HCT116 (cell line): ENCODE measurements around the gene UQCC2. TPM values are rescaled to one million over a fixed set of nuclear protein-coding genes. Genes with fewer than 3 reads are reported as not detected.

Experiments used
- ATAC-seq: fragments of 200-7000 bp; cut with Tn5 transposase; 2 replicates; pipeline ENCODE4 v1.9.1; 2020; ENCODE audit warnings: mild to moderate bottlenecking, moderate library complexity
- BruUV-seq: library from RNA; stranded (reverse); fragments of 400-500 nt; replicated peaks from 2 replicates; lab custom pipeline; 2021; lab: Mats Ljungman, UMichigan
- CTCF ChIA-PET: fragments of 300-600 bp; sonication (Branson Sonifier 250); formaldehyde crosslinking; loops from one replicate; lab custom pipeline; 2021; ENCODE audit warnings: antibody characterized with exemption; lab: Charles Lee
- POLR2A ChIA-PET: fragments of 300-600, 350-600 bp; sonication (Branson Sonifier 250); formaldehyde crosslinking; loops from one replicate; lab custom pipeline; 2021; ENCODE audit warnings: antibody characterized with exemption; lab: Charles Lee
- RAD21 ChIA-PET, 2 experiments: fragments of 300-600 bp; sonication (Branson Sonifier 250); formaldehyde crosslinking; loops; one replicate each; lab custom pipeline; 2023; ENCODE audit warnings: low total read pairs in 2 of 2; ENCODE audit not compliant: uncharacterized antibody in 2 of 2, unreplicated experiment in 2 of 2, low non-redundant PET in 1 of 2; lab: Charles Lee
- DNase-seq: peaks from one replicate; pipeline ENCODE4 v3.0.0-alpha.2; 2010; ENCODE audit warnings: low read depth, low spot score
- H2AFZ ChIP-seq: fragments of 200-600 bp; shearing (Covaris generic), sonication (generic); 2 replicates; pipeline ENCODE4 v1.6.1; 2017; ENCODE audit warnings: low read depth, mixed run types, mixed read lengths, antibody characterized with exemption, low read length; ENCODE audit not compliant: poor library complexity, severe bottlenecking
- H3K27ac ChIP-seq: 2 replicates; pipeline ENCODE4 v1.5.1; 2012; ENCODE audit warnings: low read depth, low read length
- H3K27me3 ChIP-seq: fragments of 200-600 bp; sonication (generic); 2 replicates; pipeline ENCODE4 v1.6.1; 2016; ENCODE audit warnings: mixed run types, low read length, mixed read lengths; ENCODE audit not compliant: insufficient read depth
- H3K36me3 ChIP-seq, 2 experiments: fragments of 200-500 bp in 1 of 2; fragments of 200-600 bp in 1 of 2; sonication (Bioruptor generic) in 1 of 2; sonication (generic) in 1 of 2; 2 replicates each; pipeline versions ENCODE4 v1.5.1 to v1.6.1; 2014 to 2016; ENCODE audit warnings: low read length in 2 of 2, inconsistent platforms in 1 of 2, mixed read lengths in 1 of 2, mixed run types in 1 of 2; ENCODE audit not compliant: insufficient read depth in 2 of 2, control insufficient read depth in 1 of 2
- H3K4me1 ChIP-seq, 2 experiments: fragments of 200-600 bp in 1 of 2; sonication (generic) in 1 of 2; 2 replicates each; pipeline versions ENCODE4 v1.5.1 to v1.6.1; 2012 to 2017; ENCODE audit warnings: low read length in 2 of 2, inconsistent platforms in 1 of 2, mild to moderate bottlenecking in 1 of 2, mixed read lengths in 1 of 2, mixed run types in 1 of 2, moderate library complexity in 1 of 2; ENCODE audit not compliant: insufficient read depth in 2 of 2, control insufficient read depth in 1 of 2
- H3K4me2 ChIP-seq: fragments of 200-600 bp; sonication (generic); 2 replicates; pipeline ENCODE4 v1.6.1; 2017; ENCODE audit warnings: mixed run types, low read length, mixed read lengths
- H3K4me3 ChIP-seq, 2 experiments: fragments of 200-600 bp in 1 of 2; sonication (generic) in 1 of 2; replicated peaks in 1 of 2; 2 replicates each; pipeline ENCODE4 v1.5.1; 2011 to 2016; ENCODE audit warnings: low read length in 2 of 2, control low read depth in 1 of 2, low read depth in 1 of 2, mild to moderate bottlenecking in 1 of 2, mixed read lengths in 1 of 2, mixed run types in 1 of 2
- H3K79me2 ChIP-seq: fragments of 200-600 bp; sonication (generic); 2 replicates; pipeline ENCODE4 v1.6.1; 2017; ENCODE audit warnings: mild to moderate bottlenecking, mixed run types, low read length, moderate library complexity, mixed read lengths; ENCODE audit not compliant: insufficient read depth
- H3K9ac ChIP-seq: fragments of 200-600 bp; sonication (generic); 2 replicates; pipeline ENCODE4 v1.6.1; 2016; ENCODE audit warnings: low read length, mixed read lengths
- H3K9me2 ChIP-seq: fragments of 200-600 bp; sonication (generic), shearing (Covaris generic); 2 replicates; pipeline ENCODE4 v1.6.1; 2017; ENCODE audit warnings: mixed run types, mild to moderate bottlenecking, moderate library complexity; ENCODE audit not compliant: insufficient read depth
- H3K9me3 ChIP-seq, 2 experiments: fragments of 200-500 bp in 1 of 2; fragments of 200-600 bp in 1 of 2; sonication (Bioruptor generic) in 1 of 2; sonication (generic) in 1 of 2; 2 replicates each; pipeline ENCODE4 v1.6.1; 2014 to 2017; ENCODE audit warnings: low read length in 2 of 2, mixed read lengths in 2 of 2, inconsistent platforms in 1 of 2, low read depth in 1 of 2, mild to moderate bottlenecking in 1 of 2, mixed run types in 1 of 2, moderate library complexity in 1 of 2; ENCODE audit not compliant: control insufficient read depth in 1 of 2, insufficient read depth in 1 of 2
- H4K20me1 ChIP-seq: fragments of 200-600 bp; sonication (generic), shearing (Covaris generic); 2 replicates; pipeline ENCODE4 v1.6.1; 2017; ENCODE audit warnings: mixed run types, mild to moderate bottlenecking, moderate library complexity; ENCODE audit not compliant: insufficient read depth
- CBX3 ChIP-seq: IDR thresholded peaks from 2 replicates; pipeline ENCODE4 v1.6.1; 2012; ENCODE audit warnings: low read depth
- CEBPB ChIP-seq: IDR thresholded peaks from 2 replicates; pipeline ENCODE4 v1.6.1; 2012; ENCODE audit warnings: low read depth
- EGR1 ChIP-seq: IDR thresholded peaks from 2 replicates; pipeline ENCODE4 v1.6.1; 2012; ENCODE audit warnings: low read depth
- ELF1 ChIP-seq: IDR thresholded peaks from 2 replicates; pipeline ENCODE4 v1.6.1; 2012; ENCODE audit warnings: low read depth, borderline replicate concordance
- EZH2 ChIP-seq: fragments of 200-600 bp; sonication (generic); IDR thresholded peaks from 2 replicates; pipeline ENCODE4 v1.6.1; 2017; ENCODE audit warnings: antibody characterized with exemption, mixed run types
- EZH2phosphoT487 ChIP-seq: fragments of 200-600 bp; IDR thresholded peaks from 2 replicates; pipeline ENCODE4 v1.6.1; 2018; ENCODE audit warnings: antibody characterized with exemption, borderline replicate concordance
- JUND ChIP-seq: IDR thresholded peaks from 2 replicates; pipeline ENCODE4 v1.6.1; 2012
- MAX ChIP-seq: IDR thresholded peaks from 2 replicates; pipeline ENCODE4 v1.6.1; 2012
- SIN3A ChIP-seq: IDR thresholded peaks from 2 replicates; pipeline ENCODE4 v1.6.1; 2012; ENCODE audit warnings: low read depth
- TCF7L2 ChIP-seq: IDR thresholded peaks from 2 replicates; pipeline ENCODE4 v1.7.0; 2011; ENCODE audit warnings: borderline replicate concordance, inconsistent platforms; ENCODE audit not compliant: insufficient read depth, insufficient read length; ENCODE audit errors: extremely low read depth
- ZFX ChIP-seq: fragments of 450-650 bp; IDR thresholded peaks from 2 replicates; pipeline ENCODE4 v1.6.1; 2017
- ZNF274 ChIP-seq: fragments of 200-500 bp; sonication (Bioruptor generic); IDR thresholded peaks from 2 replicates; pipeline ENCODE4 v1.6.1; 2014; ENCODE audit warnings: mild to moderate bottlenecking, low read depth, low read length, inconsistent platforms
- intact Hi-C: fragments of 100-400 bp; cut with micrococcal nuclease; formaldehyde crosslinking; loops from 2 replicates; pipeline ENCODE4 v1.10.0; 2022
- total RNA-seq: library from RNA; stranded (reverse); gene quantifications from one replicate; pipeline ENCODE4 v1.2.1, GENCODE V29; 2021; ENCODE audit not compliant: unreplicated experiment
- TF ChIP-seq, protein P1 (sequence below): IDR thresholded peaks from 2 replicates; pipeline ENCODE4 v1.6.1; 2012
- TF ChIP-seq, protein P2 (sequence below): IDR thresholded peaks from 2 replicates; pipeline ENCODE4 v1.6.1; 2011; ENCODE audit warnings: mild to moderate bottlenecking, low read length, moderate library complexity; ENCODE audit not compliant: insufficient replicate concordance; ENCODE audit errors: extremely low read depth
- TF ChIP-seq, protein P3 (sequence below), 3 experiments: fragments of 200-600 bp in 1 of 3; sonication (generic) in 1 of 3; IDR thresholded peaks in 2 of 3; conservative IDR thresholded peaks in 1 of 3; 2 replicates each; pipeline ENCODE4 v1.5.1; 2012 to 2017; ENCODE audit warnings: low read depth in 2 of 3, low read length in 2 of 3, antibody characterized with exemption in 1 of 3, borderline replicate concordance in 1 of 3, control low read depth in 1 of 3, mild to moderate bottlenecking in 1 of 3, mixed read lengths in 1 of 3, mixed run types in 1 of 3, moderate library complexity in 1 of 3; ENCODE audit not compliant: insufficient read depth in 1 of 3

Gene UQCC2
- total RNA-seq, 1 experiment from 2014 or later, result 95.1 TPM

DNA sequence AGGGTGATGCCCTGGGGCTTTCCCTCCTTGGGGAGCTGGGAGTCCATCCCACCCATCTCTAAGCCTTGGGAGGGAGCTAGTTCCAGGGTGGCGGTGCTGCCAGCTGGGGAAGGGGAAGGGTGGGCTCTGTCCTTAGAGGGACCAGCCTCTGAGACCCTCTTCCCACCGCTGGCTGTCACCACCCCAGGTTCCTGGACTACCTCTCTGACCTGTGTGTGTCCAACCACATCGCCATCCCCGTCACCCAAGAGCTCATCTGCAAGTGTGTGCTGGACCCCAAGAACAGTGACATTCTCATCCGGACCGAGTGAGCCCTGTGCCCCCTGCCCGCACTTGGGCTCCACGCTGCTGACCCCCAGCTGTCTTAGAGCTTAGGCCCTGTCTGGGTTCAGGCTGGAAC is 43.2 kb downstream of the UQCC2 start:
- peaks cover 3 to 12% of the 10 kb centered on the region in 2 experiments; a peak in 1 of 4 replicates for H3K4me1 ChIP-seq
- ATAC-seq (no peak), DNase-seq (no peak)
- ChIA-PET RAD21 (no interaction called here), CTCF (no interaction called here), POLR2A (no interaction called here)
- H3K36me3 ChIP-seq, result peaks cover 35 to 51% of the 10 kb centered on the region in 2 experiments; a peak in 3 of 4 replicates
- H3K79me2 ChIP-seq, result no peaks in the 10 kb centered on the region
- H3K4me3 ChIP-seq, result no peak overlapping the region
- H3K27me3 ChIP-seq, result no peaks in the 10 kb centered on the region
- H3K9me2 ChIP-seq, result no peaks in the 10 kb centered on the region
- no peak overlapping the region for H3K9ac ChIP-seq
- H3K4me2 ChIP-seq, result peak overlapping the region; percentile 7; the same call in 1 of the 2 replicates
- intact Hi-C loops, result no loop called here
- TF ChIP-seq CBX3 (no peak), ELF1 (no peak), SIN3A (no peak), CEBPB (no peak), EGR1 (no peak), EZH2 (no peak), EZH2phosphoT487 (no peak), MAX (no peak), JUND (no peak), TCF7L2 (no peak), ZFX (no peak), ZNF274 (no peak)
- TF ChIP-seq, protein P1, sequence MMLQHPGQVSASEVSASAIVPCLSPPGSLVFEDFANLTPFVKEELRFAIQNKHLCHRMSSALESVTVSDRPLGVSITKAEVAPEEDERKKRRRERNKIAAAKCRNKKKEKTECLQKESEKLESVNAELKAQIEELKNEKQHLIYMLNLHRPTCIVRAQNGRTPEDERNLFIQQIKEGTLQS, result no peak
- TF ChIP-seq, protein P2, sequence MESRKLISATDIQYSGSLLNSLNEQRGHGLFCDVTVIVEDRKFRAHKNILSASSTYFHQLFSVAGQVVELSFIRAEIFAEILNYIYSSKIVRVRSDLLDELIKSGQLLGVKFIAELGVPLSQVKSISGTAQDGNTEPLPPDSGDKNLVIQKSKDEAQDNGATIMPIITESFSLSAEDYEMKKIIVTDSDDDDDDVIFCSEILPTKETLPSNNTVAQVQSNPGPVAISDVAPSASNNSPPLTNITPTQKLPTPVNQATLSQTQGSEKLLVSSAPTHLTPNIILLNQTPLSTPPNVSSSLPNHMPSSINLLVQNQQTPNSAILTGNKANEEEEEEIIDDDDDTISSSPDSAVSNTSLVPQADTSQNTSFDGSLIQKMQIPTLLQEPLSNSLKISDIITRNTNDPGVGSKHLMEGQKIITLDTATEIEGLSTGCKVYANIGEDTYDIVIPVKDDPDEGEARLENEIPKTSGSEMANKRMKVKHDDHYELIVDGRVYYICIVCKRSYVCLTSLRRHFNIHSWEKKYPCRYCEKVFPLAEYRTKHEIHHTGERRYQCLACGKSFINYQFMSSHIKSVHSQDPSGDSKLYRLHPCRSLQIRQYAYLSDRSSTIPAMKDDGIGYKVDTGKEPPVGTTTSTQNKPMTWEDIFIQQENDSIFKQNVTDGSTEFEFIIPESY, result no peak
- TF ChIP-seq, protein P3, sequence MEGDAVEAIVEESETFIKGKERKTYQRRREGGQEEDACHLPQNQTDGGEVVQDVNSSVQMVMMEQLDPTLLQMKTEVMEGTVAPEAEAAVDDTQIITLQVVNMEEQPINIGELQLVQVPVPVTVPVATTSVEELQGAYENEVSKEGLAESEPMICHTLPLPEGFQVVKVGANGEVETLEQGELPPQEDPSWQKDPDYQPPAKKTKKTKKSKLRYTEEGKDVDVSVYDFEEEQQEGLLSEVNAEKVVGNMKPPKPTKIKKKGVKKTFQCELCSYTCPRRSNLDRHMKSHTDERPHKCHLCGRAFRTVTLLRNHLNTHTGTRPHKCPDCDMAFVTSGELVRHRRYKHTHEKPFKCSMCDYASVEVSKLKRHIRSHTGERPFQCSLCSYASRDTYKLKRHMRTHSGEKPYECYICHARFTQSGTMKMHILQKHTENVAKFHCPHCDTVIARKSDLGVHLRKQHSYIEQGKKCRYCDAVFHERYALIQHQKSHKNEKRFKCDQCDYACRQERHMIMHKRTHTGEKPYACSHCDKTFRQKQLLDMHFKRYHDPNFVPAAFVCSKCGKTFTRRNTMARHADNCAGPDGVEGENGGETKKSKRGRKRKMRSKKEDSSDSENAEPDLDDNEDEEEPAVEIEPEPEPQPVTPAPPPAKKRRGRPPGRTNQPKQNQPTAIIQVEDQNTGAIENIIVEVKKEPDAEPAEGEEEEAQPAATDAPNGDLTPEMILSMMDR (IDR thresholded peaks at IDR 0.05 in 2 of 3, conservative IDR thresholded peaks at IDR 0.05 in 1 of 3; ENCODE audit: borderline replicate concordance in 1 of 3, insufficient read depth in 1 of 3, low read depth in 2 of 3, low read length in 2 of 3), result no peak
- H3K27ac ChIP-seq, result no peak overlapping the region
- H3K9me3 ChIP-seq, result no peaks in the 10 kb centered on the region
- BruUV-seq, result no TSS peak
- H2AFZ ChIP-seq, result no peak overlapping the region
- no peaks in the 10 kb centered on the region for H4K20me1 ChIP-seq
